NK-92 (cell line): ENCODE data around the gene PSMD11.

Experiments used
- DNase-seq: peaks from one replicate; lab custom pipeline; 2025; ENCODE audit not compliant: unreplicated experiment; lab: John Stamatoyannopoulos, UW

Gene PSMD11

GRCh38 chr17:32464374-32464773, 20.1 kb downstream of the PSMD11 start:
- no peak for DNase-seq

- DNase-seq = no peak
These were observed 23.6 kb downstream of the PSMD11 start for GRCh38 chr17:32467949-32468348.

GRCh38 chr17:32470405-32471167, 26.3 kb downstream of the PSMD11 start:
- DNase-seq = no peak

- no peak for DNase-seq
These were observed 27.3 kb downstream of the PSMD11 start for GRCh38 chr17:32471652-32472051.

- no peak for DNase-seq
These were observed 30.9 kb downstream of the PSMD11 start for GRCh38 chr17:32475258-32475657.

GRCh38 chr17:32477220-32477619, 32.9 kb downstream of the PSMD11 start:
- no peak for DNase-seq

- DNase-seq = no peak
These were observed 34.8 kb downstream of the PSMD11 start for GRCh38 chr17:32479074-32479617.

- no peak for DNase-seq
These were observed 36.9 kb downstream of the PSMD11 start for GRCh38 chr17:32481193-32481592.

GRCh38 chr17:32482568-32483320, 38.4 kb downstream of the PSMD11 start:
- DNase-seq = no peak

GRCh38 chr17:32483451-32484019, 39.2 kb downstream of the PSMD11 start:
- DNase-seq = no peak

GRCh38 chr17:32484041-32484461, 39.7 kb downstream of the PSMD11 start:
- no peak for DNase-seq

- DNase-seq = no peak
These were observed 40.3 kb downstream of the PSMD11 start for GRCh38 chr17:32484628-32485027.

- no peak for DNase-seq
These were observed 41.2 kb downstream of the PSMD11 start for GRCh38 chr17:32485261-32486110.

- DNase-seq = no peak
These were observed 41.9 kb downstream of the PSMD11 start for GRCh38 chr17:32486111-32486700.

GRCh38 chr17:32486701-32487472, 42.6 kb downstream of the PSMD11 start, which contains the start of gene CDK5R1:
TSS of gene CDK5R1 (plus strand) at chr17:32486993. CDS start at chr17:32487621, 628 bp downstream.
- no peak for DNase-seq

GRCh38 chr17:32487473-32488176, 43.3 kb downstream of the PSMD11 start:
- DNase-seq = no peak

GRCh38 chr17:32488177-32488542, 43.9 kb downstream of the PSMD11 start:
- no peak for DNase-seq

- DNase-seq = no peak
These were observed 44.4 kb downstream of the PSMD11 start for GRCh38 chr17:32488604-32489180.
